Measurements from ENCODE around the gene SUSD1. TPM values are rescaled to one million over a fixed set of nuclear protein-coding genes. Genes with fewer than 3 reads are reported as not detected.
A peak's percentile ranks its signal among the peaks of the same experiment; 100 is the strongest.

SUSD1 gene
- total and polyA plus RNA-seq, 9 of the 15 experiments (the other 6 are each of a cell fraction or from before 2014, with no cell fraction given): 10.9 to 44.4 (median 36.1) TPM

GRCh38 chr9:112072721-112073638 lies 102.1 kb downstream of the SUSD1 start (continued):
- TF ChIP-seq AFF1 (IDR thresholded peaks at IDR 0.05; ENCODE audit: low read depth in 1 of 2, partially characterized antibody in 2 of 2) (peak in 1 of 2 experiments; percentile 58), USF2 (CRISPR knock-in tag; IDR thresholded peaks at IDR 0.05) (no peak), FOXA3 (CRISPR knock-in tag; conservative IDR thresholded peaks at IDR 0.05 in 1 of 2, IDR thresholded peaks at IDR 0.05 in 1 of 2) (0 out of 4 replicates have a peak, but pooled peaks of 1 of the 2 experiments have one; percentile 27), GTF2E2 (tag; IDR thresholded peaks at IDR 0.05) (no peak), ZNF583 (CRISPR knock-in tag; IDR thresholded peaks at IDR 0.05) (peak; percentile 48), DMBX1 (CRISPR knock-in tag; IDR thresholded peaks at IDR 0.05; ENCODE audit: borderline replicate concordance) (peak; percentile 53; the same call in 1 of the 2 replicates), SMARCE1 (IDR thresholded peaks at IDR 0.05) (peak; percentile 88), KLF1 (tag; IDR thresholded peaks at IDR 0.05) (peak; percentile 71), CHAMP1 (IDR thresholded peaks at IDR 0.05) (peak; percentile 79; the same call in 1 of the 2 replicates), ZBTB5 (IDR thresholded peaks at IDR 0.05) (no peak), ZNF75A (CRISPR knock-in tag; IDR thresholded peaks at IDR 0.05) (no peak), TGIF2 (CRISPR knock-in tag; IDR thresholded peaks at IDR 0.05) (no peak), BRD9 (IDR thresholded peaks at IDR 0.05; ENCODE audit: low read depth, partially characterized antibody) (peak; percentile 51), MNT (conservative IDR thresholded peaks at IDR 0.05) (peak in 1 of 2 experiments; percentile 60; a peak in 2 of 4 replicates)

All from K562 (cell line).